ENCODE data around the gene FAM107B. TPM values are rescaled to one million over a fixed set of nuclear protein-coding genes. Genes with fewer than 3 reads are reported as not detected.
"Not testable (repeated sequence)": the region's sequence is repeated elsewhere in the genome, so short reads cannot be mapped to it uniquely, and the experiment has no call there.

FAM107B gene
- total RNA-seq, 1 donor, result 22.7 TPM

DNA sequence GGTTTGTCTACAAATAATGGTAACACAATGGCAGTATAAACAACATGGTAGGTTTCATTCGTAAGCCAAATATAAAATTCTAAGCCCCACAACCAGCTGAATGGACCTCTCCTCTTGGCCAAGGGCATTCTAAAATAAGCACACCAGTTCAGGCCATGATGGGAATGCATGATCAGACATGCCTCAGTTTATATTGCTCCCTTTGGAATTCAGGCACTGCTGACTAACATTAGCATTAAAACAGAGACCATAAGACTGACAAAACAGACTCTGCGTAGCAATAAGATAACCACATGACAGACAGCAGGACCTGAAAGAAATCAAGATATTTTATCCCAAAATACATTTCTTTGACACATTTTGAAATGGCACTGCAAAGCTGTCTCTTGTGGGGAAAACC lies 125.8 kb downstream of the FAM107B start:
- no peak overlapping the region for H3K4me3 ChIP-seq (ENCODE audit: low read depth, low read length)
- DNase-seq (ENCODE audit: low read depth), result no peak
- no peak for TF ChIP-seq CTCF (IDR thresholded peaks at IDR 0.05; ENCODE audit: insufficient read depth, low read length)

- peak; percentile 68 for DNase-seq (ENCODE audit: low read depth)
- no peak overlapping the region for H3K4me3 ChIP-seq (ENCODE audit: low read depth, low read length)
- no peak for TF ChIP-seq CTCF (IDR thresholded peaks at IDR 0.05; ENCODE audit: insufficient read depth, low read length)
These were observed 126.5 kb downstream of the FAM107B start for GRCh38 chr10:14648005-14648765.

DNA sequence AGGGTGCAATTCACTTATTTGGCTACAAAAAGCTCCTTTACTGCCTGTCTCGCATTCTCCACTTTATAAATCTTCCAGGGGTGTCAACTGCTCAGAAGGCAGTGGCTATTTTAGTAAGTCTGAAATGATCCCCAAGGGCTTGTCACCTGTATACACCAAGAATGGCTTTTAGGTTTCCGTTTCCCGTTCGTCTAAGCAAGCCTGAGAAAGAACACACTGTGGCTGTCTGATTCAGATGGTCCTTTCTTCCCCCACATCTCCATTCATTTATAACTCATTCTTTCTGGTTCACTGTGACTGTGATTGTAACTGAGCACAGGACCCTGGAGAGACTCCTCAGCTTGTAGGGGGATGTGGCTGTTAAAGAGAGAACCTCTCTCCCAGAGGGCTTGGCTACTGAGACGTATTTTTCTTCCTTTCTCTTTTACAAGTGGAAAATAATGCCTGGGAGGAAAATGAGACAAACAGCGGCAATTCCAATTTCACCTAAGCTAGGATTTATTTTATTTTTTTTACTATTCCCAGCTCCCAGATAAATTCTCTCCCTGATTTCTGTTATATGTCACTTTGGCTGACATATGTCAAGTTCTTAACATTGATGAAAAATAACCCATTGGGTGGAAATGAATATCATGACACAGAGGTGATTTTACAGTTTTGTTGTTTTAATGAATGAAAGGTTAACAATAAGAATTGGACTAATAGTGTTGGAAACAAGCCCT lies 129.3 kb downstream of the FAM107B start:
- H3K4me3 ChIP-seq (ENCODE audit: low read depth, low read length), result no peak overlapping the region
- no peak for TF ChIP-seq CTCF (IDR thresholded peaks at IDR 0.05; ENCODE audit: insufficient read depth, low read length)
- DNase-seq (ENCODE audit: low read depth), result no peak

DNA sequence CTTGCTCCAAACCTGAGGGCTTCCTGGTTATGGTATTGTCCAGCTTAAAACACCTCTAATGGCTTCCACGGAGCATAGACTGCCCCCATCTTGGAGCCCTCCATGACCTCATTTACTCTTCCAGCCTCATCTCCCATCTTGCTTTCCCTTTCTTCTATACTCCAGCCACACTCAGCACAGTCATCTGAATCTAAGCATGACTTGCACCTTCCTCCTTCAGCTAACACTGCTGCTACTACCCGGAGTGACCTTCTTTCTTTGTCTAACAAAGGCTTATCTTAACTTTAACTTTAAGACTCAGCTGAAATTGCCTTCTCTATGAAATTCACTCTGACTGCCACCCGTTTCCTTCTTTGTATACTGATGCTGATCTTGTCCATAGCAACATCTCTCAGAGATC lies 135.1 kb downstream of the FAM107B start:
- TF ChIP-seq CTCF (IDR thresholded peaks at IDR 0.05; ENCODE audit: insufficient read depth, low read length), result no peak
- H3K4me3 ChIP-seq (ENCODE audit: low read depth, low read length), result no peak overlapping the region
- no peak for DNase-seq (ENCODE audit: low read depth)

GRCh38 chr10:14635043-14635710 lies 139.5 kb downstream of the FAM107B start:
- DNase-seq (ENCODE audit: low read depth), result no peak
- no peak for TF ChIP-seq CTCF (IDR thresholded peaks at IDR 0.05; ENCODE audit: insufficient read depth, low read length)
- H3K4me3 ChIP-seq (ENCODE audit: low read depth, low read length), result no peak overlapping the region

DNA sequence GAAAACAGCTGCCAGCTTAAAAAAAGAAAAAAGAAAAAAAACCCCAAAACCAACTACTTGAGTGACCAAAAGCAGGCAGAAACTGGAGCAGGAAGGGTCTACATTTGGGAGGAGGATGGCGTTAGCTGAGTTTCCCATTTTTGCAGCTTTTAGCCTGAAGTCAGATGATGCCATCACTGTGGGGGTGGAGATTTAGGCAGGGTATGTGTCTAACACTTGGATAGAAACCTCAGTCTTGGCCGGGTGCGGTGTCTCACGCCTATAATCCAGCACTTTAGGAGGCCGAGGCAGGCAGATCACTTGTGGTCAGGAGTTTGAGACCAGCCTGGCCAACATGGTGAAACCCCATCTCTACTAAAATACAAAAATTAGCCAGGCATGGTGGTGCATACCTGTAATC lies 140.1 kb downstream of the FAM107B start:
- not testable (repeated sequence) for H3K4me3 ChIP-seq (ENCODE audit: low read depth, low read length); DNase-seq (ENCODE audit: low read depth)
